Keratinocyte (primary cell): ENCODE measurements around the gene AGAP1.

Experiments
- CTCF ChIP-seq, 3 experiments: IDR thresholded peaks in 1 of 3; conservative IDR thresholded peaks in 1 of 3; optimal IDR thresholded peaks in 1 of 3; 2 replicates in 2 of 3; 3 replicates in 1 of 3; pipeline versions ENCODE3 to v1.5.1; 2011; ENCODE audit warnings: low read length in 3 of 3, mild to moderate bottlenecking in 3 of 3, moderate library complexity in 2 of 3, control low read depth in 1 of 3, inconsistent platforms in 1 of 3; ENCODE audit not compliant: insufficient read depth in 2 of 3; ENCODE audit errors: extremely low read depth in 1 of 3
- EZH2 ChIP-seq: IDR thresholded peaks from one replicate; pipeline ENCODE4 v1.6.1; 2012; ENCODE audit warnings: inconsistent platforms, mild to moderate bottlenecking, low read length, moderate library complexity

- TF ChIP-seq CTCF (optimal IDR thresholded peaks at IDR 0.05 in 1 of 3, IDR thresholded peaks at IDR 0.05 in 1 of 3, conservative IDR thresholded peaks at IDR 0.05 in 1 of 3; ENCODE audit: extremely low read depth in 1 of 3, insufficient read depth in 2 of 3, low read length in 3 of 3): no peak
- no peak for TF ChIP-seq EZH2
These were observed 474.3 kb downstream of the AGAP1 start for GRCh38 chr2:235968155-235968554.
